Activated CD8-positive, alpha-beta T cell treated with anti-CD3 and anti-CD28 coated beads for 36 hours (primary cell): ENCODE results near the gene TIMM44. TPM values are rescaled to one million over a fixed set of nuclear protein-coding genes. Genes with fewer than 3 reads are reported as not detected.

ENCODE experiments used
- ATAC-seq: fragments of 200-7000 bp; cut with Tn5 transposase; one replicate; pipeline ENCODE4 v1.10.0; 2021; ENCODE audit warnings: mild to moderate bottlenecking, moderate library complexity
- CTCF ChIA-PET: fragments of 350-600 bp; sonication (Branson Sonifier 250); formaldehyde crosslinking; loops from one replicate; lab custom pipeline; 2021; ENCODE audit warnings: antibody characterized with exemption; lab: Charles Lee
- POLR2A ChIA-PET: fragments of 350-600 bp; sonication (Branson Sonifier 250); formaldehyde crosslinking; loops from one replicate; lab custom pipeline; 2021; ENCODE audit warnings: antibody characterized with exemption; lab: Charles Lee
- DNase-seq: peaks from one replicate; pipeline ENCODE4 v3.0.0-alpha.2; 2020
- H3K27ac Mint-ChIP-seq: one replicate; pipeline ENCODE4 v1.8.0; 2021; ENCODE audit warnings: mild to moderate bottlenecking, mixed read lengths
- H3K27me3 Mint-ChIP-seq: one replicate; pipeline ENCODE4 v1.8.0; 2021; ENCODE audit warnings: mixed read lengths
- H3K36me3 Mint-ChIP-seq: one replicate; pipeline ENCODE4 v1.8.0; 2021; ENCODE audit warnings: low read depth, mixed read lengths
- H3K4me1 Mint-ChIP-seq: one replicate; pipeline ENCODE4 v1.8.0; 2021; ENCODE audit warnings: low read depth, mixed read lengths
- H3K4me3 Mint-ChIP-seq: one replicate; pipeline ENCODE4 v1.8.0; 2021; ENCODE audit warnings: mild to moderate bottlenecking, moderate library complexity, mixed read lengths
- H3K9me3 Mint-ChIP-seq: one replicate; pipeline ENCODE4 v1.8.0; 2021; ENCODE audit warnings: mixed read lengths
- intact Hi-C: fragments of 100-400 bp; cut with micrococcal nuclease; formaldehyde crosslinking; loops from one replicate; pipeline ENCODE4 v1.10.0; 2022
- total RNA-seq, 2 experiments: library from RNA; stranded (reverse); gene quantifications; one replicate each; pipeline ENCODE4 v1.2.3, GENCODE V29; 2021
- TF ChIP-seq, protein P1 (sequence below): fragments of 200-600 bp; IDR thresholded peaks from one replicate; pipeline ENCODE4 v1.8.0; 2022; ENCODE audit warnings: antibody characterized with exemption, mild to moderate bottlenecking

The TIMM44 gene
- total RNA-seq, 2 experiments from 2014 or later: 92.3 to 95.5 TPM

DNA sequence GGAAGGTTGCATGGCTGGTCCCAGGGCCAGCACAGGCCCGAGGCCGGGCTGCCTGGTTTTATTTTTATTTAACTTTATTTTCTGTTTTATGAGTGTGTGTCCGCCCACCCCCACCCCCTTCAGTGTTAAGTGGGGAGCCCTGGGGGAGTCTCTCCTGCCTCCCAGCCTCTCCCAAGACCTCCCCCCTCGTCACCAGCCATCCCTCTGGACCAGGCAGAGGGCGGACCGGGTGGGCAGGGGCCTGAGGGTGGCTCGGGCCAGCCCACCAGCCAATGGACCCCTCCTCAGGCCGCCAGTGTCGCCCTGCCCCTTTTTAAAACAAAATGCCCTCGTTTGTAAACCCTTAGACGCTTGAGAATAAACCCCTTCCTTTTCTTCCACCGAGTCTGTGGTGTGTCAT, 29.4 kb downstream of the TIMM44 start:
- Mint-ChIP-seq H3K36me3 (peaks cover 19% of the 10 kb centered on the region), H3K27me3 (peaks cover 19% of the 10 kb centered on the region), H3K27ac (no peak overlapping the region), H3K9me3 (no peaks in the 10 kb centered on the region), H3K4me3 (no peak overlapping the region), H3K4me1 (peaks cover 17% of the 10 kb centered on the region)
- ATAC-seq (no peak), DNase-seq (no peak)
- intact Hi-C loops: no loop called here
- TF ChIP-seq, protein P1, sequence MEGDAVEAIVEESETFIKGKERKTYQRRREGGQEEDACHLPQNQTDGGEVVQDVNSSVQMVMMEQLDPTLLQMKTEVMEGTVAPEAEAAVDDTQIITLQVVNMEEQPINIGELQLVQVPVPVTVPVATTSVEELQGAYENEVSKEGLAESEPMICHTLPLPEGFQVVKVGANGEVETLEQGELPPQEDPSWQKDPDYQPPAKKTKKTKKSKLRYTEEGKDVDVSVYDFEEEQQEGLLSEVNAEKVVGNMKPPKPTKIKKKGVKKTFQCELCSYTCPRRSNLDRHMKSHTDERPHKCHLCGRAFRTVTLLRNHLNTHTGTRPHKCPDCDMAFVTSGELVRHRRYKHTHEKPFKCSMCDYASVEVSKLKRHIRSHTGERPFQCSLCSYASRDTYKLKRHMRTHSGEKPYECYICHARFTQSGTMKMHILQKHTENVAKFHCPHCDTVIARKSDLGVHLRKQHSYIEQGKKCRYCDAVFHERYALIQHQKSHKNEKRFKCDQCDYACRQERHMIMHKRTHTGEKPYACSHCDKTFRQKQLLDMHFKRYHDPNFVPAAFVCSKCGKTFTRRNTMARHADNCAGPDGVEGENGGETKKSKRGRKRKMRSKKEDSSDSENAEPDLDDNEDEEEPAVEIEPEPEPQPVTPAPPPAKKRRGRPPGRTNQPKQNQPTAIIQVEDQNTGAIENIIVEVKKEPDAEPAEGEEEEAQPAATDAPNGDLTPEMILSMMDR: no peak
- ChIA-PET POLR2A (interaction anchor here (1.0 to 1.2 kb wide), 2 partner anchors 10 to 18 kb away, joined by 3 read pairs; partner anchors contain the start of gene MAP2K7), CTCF (no interaction called here)

DNA sequence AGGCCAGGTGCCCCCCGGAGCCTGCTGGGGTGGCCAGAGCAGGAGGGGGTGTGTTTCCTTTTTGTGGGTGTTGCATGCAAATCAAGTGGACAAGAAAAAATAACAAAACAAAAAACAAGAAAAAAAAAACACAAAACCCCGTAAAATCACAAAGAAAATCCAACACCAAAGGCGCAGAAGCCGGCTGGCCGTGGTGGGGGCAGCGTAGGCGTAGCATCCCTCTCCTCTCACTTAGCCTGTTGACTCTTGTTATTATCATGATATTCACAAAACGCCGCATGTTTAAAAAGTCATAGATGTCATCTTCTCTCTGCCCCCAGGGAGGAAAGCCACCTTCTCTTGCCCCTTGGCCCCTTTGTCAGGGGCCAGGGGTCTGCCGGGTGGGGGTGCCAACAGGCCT, 29.8 kb downstream of the TIMM44 start:
- H3K4me1 Mint-ChIP-seq: peaks cover 17% of the 10 kb centered on the region
- H3K27ac Mint-ChIP-seq: no peak overlapping the region
- TF ChIP-seq, protein P1: no peak
- POLR2A ChIA-PET: interaction anchor here (0.5 kb wide), 1 partner anchor 308 kb away, joined by 3 read pairs; no protein-coding TSS in a partner anchor
- ATAC-seq (no peak), DNase-seq (no peak)
- peaks cover 19% of the 10 kb centered on the region for H3K36me3 Mint-ChIP-seq
- CTCF ChIA-PET: no interaction called here
- intact Hi-C loops: no loop called here
- H3K4me3 Mint-ChIP-seq: no peak overlapping the region
- H3K27me3 Mint-ChIP-seq: peaks cover 19% of the 10 kb centered on the region
- H3K9me3 Mint-ChIP-seq: no peaks in the 10 kb centered on the region

DNA sequence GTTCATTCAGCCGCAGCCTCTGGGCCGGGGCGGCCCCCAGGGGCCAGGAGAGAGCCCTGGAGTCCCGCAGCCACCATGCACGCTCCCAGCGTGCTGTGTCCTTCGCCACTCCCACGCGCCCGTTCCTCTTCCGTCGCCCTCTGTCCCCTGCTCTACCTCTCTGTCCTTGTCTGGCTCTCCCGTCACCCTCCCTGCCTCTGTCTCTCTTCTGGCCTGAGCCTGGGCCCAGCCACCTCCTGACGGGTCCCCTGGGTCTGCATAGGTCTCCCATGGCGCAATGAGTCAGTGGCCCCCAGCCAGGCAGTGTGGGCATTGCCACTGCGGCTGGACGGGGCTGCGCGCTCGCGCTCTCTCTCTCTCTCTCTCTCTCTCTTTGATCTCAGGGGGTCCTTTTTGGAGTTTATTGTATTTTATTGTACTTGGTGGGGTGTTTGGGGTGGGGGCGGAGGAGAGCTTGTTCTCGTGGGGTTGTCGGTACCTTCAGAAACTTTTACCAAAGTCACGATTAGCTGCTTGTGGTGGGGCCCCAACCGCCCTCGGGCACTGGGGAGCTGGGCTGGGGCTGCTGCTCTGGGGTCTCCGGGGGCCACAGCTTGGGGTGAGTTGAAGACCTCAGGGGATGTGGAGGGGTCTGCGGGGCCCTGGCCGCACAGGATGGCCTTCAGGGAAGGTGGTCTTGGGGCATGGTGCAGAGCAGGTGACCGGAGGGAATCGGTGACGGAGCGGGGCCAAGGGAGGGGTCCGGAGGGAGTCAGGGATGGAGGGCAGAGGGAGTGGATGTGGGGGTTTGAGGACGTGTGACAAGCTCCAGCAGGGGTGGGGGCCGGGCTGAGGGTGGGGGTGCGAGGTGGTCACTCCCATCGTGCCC, 30.5 kb downstream of the TIMM44 start:
- POLR2A ChIA-PET: interaction anchor here (0.5 kb wide), 1 partner anchor 307 kb away, joined by 3 read pairs; no protein-coding TSS in a partner anchor

DNA sequence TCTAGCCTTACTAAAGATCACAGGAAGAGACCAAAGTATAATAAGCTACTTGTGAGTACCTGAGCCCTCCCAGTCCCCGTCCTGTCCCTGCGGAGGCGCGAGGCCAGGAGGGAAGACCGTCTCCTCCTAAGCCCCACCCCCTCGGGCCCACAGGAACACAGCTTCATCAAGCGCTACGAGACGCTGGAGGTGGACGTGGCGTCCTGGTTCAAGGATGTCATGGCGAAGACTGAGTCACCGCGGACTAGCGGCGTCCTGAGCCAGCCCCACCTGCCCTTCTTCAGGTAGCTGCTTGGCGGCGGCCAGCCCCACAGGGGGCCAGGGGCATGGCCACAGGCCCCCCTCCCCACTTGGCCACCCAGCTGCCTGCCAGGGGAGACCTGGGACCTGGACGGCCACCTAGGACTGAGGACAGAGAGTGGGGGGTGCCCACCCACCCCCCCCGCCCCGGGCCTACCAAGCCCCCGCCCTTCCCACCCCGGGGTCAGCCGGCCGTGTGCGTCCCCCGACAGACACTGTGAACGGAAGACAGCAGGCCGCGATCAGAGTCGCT, 31.2 kb downstream of the TIMM44 start:
- DNase-seq (no peak), ATAC-seq (no peak)
- H3K27me3 Mint-ChIP-seq: peaks cover 12% of the 10 kb centered on the region
- TF ChIP-seq, protein P1: no peak
- H3K36me3 Mint-ChIP-seq: peaks cover 19% of the 10 kb centered on the region
- peaks cover 11% of the 10 kb centered on the region for H3K4me1 Mint-ChIP-seq
- H3K4me3 Mint-ChIP-seq: no peak overlapping the region
- ChIA-PET POLR2A (interaction anchor here (0.5 kb wide), 1 partner anchor 54 kb away, joined by 3 read pairs; no protein-coding TSS in a partner anchor), CTCF (no interaction called here)
- H3K27ac Mint-ChIP-seq: no peak overlapping the region
- no peaks in the 10 kb centered on the region for H3K9me3 Mint-ChIP-seq
- intact Hi-C loops: no loop called here

More for the DNA sequence above, 30.5 kb downstream of the TIMM44 start:
- Mint-ChIP-seq H3K4me1 (peaks cover 16% of the 10 kb centered on the region), H3K36me3 (peaks cover 19% of the 10 kb centered on the region), H3K9me3 (no peaks in the 10 kb centered on the region), H3K4me3 (no peak overlapping the region), H3K27me3 (peaks cover 14% of the 10 kb centered on the region), H3K27ac (no peak overlapping the region)
- no peak for DNase-seq
- CTCF ChIA-PET: no interaction called here
- no peak for ATAC-seq
- TF ChIP-seq, protein P1: no peak
- intact Hi-C loops: no loop called here
